ENCODE measurements around the gene IFIT3.
"Not testable (repeated sequence)": the region's sequence is repeated elsewhere in the genome, so short reads cannot be mapped to it uniquely, and the experiment has no call there.

IFIT3 gene

GRCh38 chr10:89327803-89328441, at the start of gene IFIT3:
Gene IFIT3, plus strand, starts transcription at chr10:89327997. Its CDS starts 77 bp downstream, at chr10:89328074.
- no peak for DNase-seq (ENCODE audit: low read depth in 1 of 2, low spot score in 1 of 2)

- no peak for DNase-seq (ENCODE audit: low read depth in 1 of 2, low spot score in 1 of 2)
Measured at GRCh38 chr10:89278034-89278535, 49.7 kb upstream of the IFIT3 start.

GRCh38 chr10:89278900-89279392, 48.9 kb upstream of the IFIT3 start:
- DNase-seq (ENCODE audit: low read depth in 1 of 2, low spot score in 1 of 2), result no peak

- DNase-seq (ENCODE audit: low read depth in 1 of 2, low spot score in 1 of 2), result no peak
Measured at GRCh38 chr10:89279421-89279869, 48.4 kb upstream of the IFIT3 start.

- no peak for DNase-seq (ENCODE audit: low read depth in 1 of 2, low spot score in 1 of 2)
Measured at GRCh38 chr10:89280508-89280907, 47.3 kb upstream of the IFIT3 start.

- DNase-seq (ENCODE audit: low read depth in 1 of 2, low spot score in 1 of 2), result no peak
Measured at GRCh38 chr10:89281606-89282395, 46.0 kb upstream of the IFIT3 start.

GRCh38 chr10:89283025-89283935, 44.5 kb upstream of the IFIT3 start:
- DNase-seq (ENCODE audit: low read depth in 1 of 2, low spot score in 1 of 2), result no peak

- no peak for DNase-seq (ENCODE audit: low read depth in 1 of 2, low spot score in 1 of 2)
Measured at GRCh38 chr10:89283936-89284475, 43.8 kb upstream of the IFIT3 start.

GRCh38 chr10:89284711-89285110, 43.1 kb upstream of the IFIT3 start:
- not testable (repeated sequence) for DNase-seq (ENCODE audit: low read depth in 1 of 2, low spot score in 1 of 2)

GRCh38 chr10:89285303-89285702, 42.5 kb upstream of the IFIT3 start:
- DNase-seq (ENCODE audit: low read depth in 1 of 2, low spot score in 1 of 2), result not testable (repeated sequence)

GRCh38 chr10:89294721-89295239, 33.0 kb upstream of the IFIT3 start:
- DNase-seq (ENCODE audit: low read depth in 1 of 2, low spot score in 1 of 2), result no peak

GRCh38 chr10:89295597-89295996, 32.2 kb upstream of the IFIT3 start:
- no peak for DNase-seq (ENCODE audit: low read depth in 1 of 2, low spot score in 1 of 2)

- DNase-seq (ENCODE audit: low read depth in 1 of 2, low spot score in 1 of 2), result no peak
Measured at GRCh38 chr10:89296220-89296648, 31.6 kb upstream of the IFIT3 start.

GRCh38 chr10:89297356-89297755, 30.4 kb upstream of the IFIT3 start:
- no peak for DNase-seq (ENCODE audit: low read depth in 1 of 2, low spot score in 1 of 2)

GRCh38 chr10:89297791-89298190, 30.0 kb upstream of the IFIT3 start:
- no peak for DNase-seq (ENCODE audit: low read depth in 1 of 2, low spot score in 1 of 2)

- DNase-seq (ENCODE audit: low read depth in 1 of 2, low spot score in 1 of 2), result no peak
Measured at GRCh38 chr10:89299031-89299430, 28.8 kb upstream of the IFIT3 start.

- no peak for DNase-seq (ENCODE audit: low read depth in 1 of 2, low spot score in 1 of 2)
Measured at GRCh38 chr10:89301232-89301631, 26.6 kb upstream of the IFIT3 start.

GRCh38 chr10:89301721-89302445, 25.9 kb upstream of the IFIT3 start, which contains the start of gene IFIT2:
Gene IFIT2, plus strand, starts transcription at chr10:89302046. Its CDS starts 78 bp downstream, at chr10:89302124.
- peak in 1 of 2 donors; percentile 13 for DNase-seq (ENCODE audit: low read depth in 1 of 2, low spot score in 1 of 2)

- no peak for DNase-seq (ENCODE audit: low read depth in 1 of 2, low spot score in 1 of 2)
Measured at GRCh38 chr10:89302625-89303024, 25.2 kb upstream of the IFIT3 start.

GRCh38 chr10:89303161-89303560, 24.6 kb upstream of the IFIT3 start:
- no peak for DNase-seq (ENCODE audit: low read depth in 1 of 2, low spot score in 1 of 2)

All from activated T-helper 1 cell treated with anti-CD3 and anti-CD28 coated beads, Interleukin-2, amount 50 U/mL, for 16 hours (primary cell).